Tibial nerve (tissue), 4 donors: ENCODE data around the gene KRT5.

ENCODE experiments used
- EP300 ChIP-seq, 2 donors: sonication (generic); formaldehyde crosslinking; IDR thresholded peaks; one replicate each; pipeline ENCODE4 v1.6.1; 2017; ENCODE audit warnings: antibody characterized with exemption in 2 of 2, mild to moderate bottlenecking in 1 of 2
- POLR2A ChIP-seq, 2 donors: fragments of 450-650 bp; IDR thresholded peaks; one replicate each; pipeline ENCODE4 v1.6.1; 2017; ENCODE audit warnings: antibody characterized with exemption in 2 of 2, mild to moderate bottlenecking in 2 of 2, moderate library complexity in 2 of 2
- TF ChIP-seq, protein P1 (sequence below), 5 experiments: fragments of 200-600 bp in 3 of 5; fragments of 450-650 bp in 2 of 5; sonication (generic) in 3 of 5; IDR thresholded peaks; one replicate each; pipeline ENCODE4 v1.5.1; 2016 to 2019; ENCODE audit warnings: antibody characterized with exemption in 5 of 5, mild to moderate bottlenecking in 3 of 5, moderate library complexity in 2 of 5

GRCh38 chr12:52530905-52531304 is 10.7 kb upstream of the KRT5 start:
- TF ChIP-seq, protein P1, sequence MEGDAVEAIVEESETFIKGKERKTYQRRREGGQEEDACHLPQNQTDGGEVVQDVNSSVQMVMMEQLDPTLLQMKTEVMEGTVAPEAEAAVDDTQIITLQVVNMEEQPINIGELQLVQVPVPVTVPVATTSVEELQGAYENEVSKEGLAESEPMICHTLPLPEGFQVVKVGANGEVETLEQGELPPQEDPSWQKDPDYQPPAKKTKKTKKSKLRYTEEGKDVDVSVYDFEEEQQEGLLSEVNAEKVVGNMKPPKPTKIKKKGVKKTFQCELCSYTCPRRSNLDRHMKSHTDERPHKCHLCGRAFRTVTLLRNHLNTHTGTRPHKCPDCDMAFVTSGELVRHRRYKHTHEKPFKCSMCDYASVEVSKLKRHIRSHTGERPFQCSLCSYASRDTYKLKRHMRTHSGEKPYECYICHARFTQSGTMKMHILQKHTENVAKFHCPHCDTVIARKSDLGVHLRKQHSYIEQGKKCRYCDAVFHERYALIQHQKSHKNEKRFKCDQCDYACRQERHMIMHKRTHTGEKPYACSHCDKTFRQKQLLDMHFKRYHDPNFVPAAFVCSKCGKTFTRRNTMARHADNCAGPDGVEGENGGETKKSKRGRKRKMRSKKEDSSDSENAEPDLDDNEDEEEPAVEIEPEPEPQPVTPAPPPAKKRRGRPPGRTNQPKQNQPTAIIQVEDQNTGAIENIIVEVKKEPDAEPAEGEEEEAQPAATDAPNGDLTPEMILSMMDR (IDR thresholded peaks at IDR 0.05), result no peak
- no peak for TF ChIP-seq POLR2A (IDR thresholded peaks at IDR 0.05)
- no peak for TF ChIP-seq EP300 (IDR thresholded peaks at IDR 0.05)
